Lower leg skin (tissue), 4 donors: ENCODE data around the gene ANO1. TPM values are rescaled to one million over a fixed set of nuclear protein-coding genes. Genes with fewer than 3 reads are reported as not detected.

Experiments used
- DNase-seq, 2 donors: peaks; one replicate each; pipeline ENCODE4 v3.0.0-alpha.2; 2019; ENCODE audit warnings: low spot score in 2 of 2
- H3K4me3 ChIP-seq: fragments of 200-600 bp; sonication (generic); 2 replicates; pipeline ENCODE4 v1.5.1; 2017; ENCODE audit warnings: mild to moderate bottlenecking, low read depth; ENCODE audit not compliant: poor library complexity, severe bottlenecking
- CTCF ChIP-seq, 3 donors: fragments of 450-650 bp; IDR thresholded peaks; one replicate each; pipeline ENCODE4 v1.5.1; 2016; ENCODE audit warnings: antibody characterized with exemption in 3 of 3, mild to moderate bottlenecking in 3 of 3, moderate library complexity in 2 of 3
- POLR2A ChIP-seq, 2 donors: fragments of 450-650 bp; IDR thresholded peaks; one replicate each; pipeline ENCODE4 v1.6.1; 2016 to 2017; ENCODE audit warnings: antibody characterized with exemption in 2 of 2, mild to moderate bottlenecking in 1 of 2, moderate library complexity in 1 of 2
- WGBS, 2 donors: methylation state at CpG; one replicate each; pipeline ENCODE4 v1.1.5; 2018; 5-methylcytosine and 5-hydroxymethylcytosine counted together
- intact Hi-C: fragments of 100-400 bp; cut with DNase I; formaldehyde crosslinking; loops from one replicate; pipeline ENCODE4 v1.15.0; 2023; ENCODE audit warnings: low total_unique reads
- total RNA-seq, 4 donors: library from RNA; depleted of rRNA; stranded (reverse); fragments of >200 nt; gene quantifications; one replicate each; pipeline ENCODE4 v1.1.0, GENCODE V29; 2016

ANO1 gene
- total RNA-seq, 4 donors from 2014 or later = 55.1 to 106 (median 76.8) TPM

DNA sequence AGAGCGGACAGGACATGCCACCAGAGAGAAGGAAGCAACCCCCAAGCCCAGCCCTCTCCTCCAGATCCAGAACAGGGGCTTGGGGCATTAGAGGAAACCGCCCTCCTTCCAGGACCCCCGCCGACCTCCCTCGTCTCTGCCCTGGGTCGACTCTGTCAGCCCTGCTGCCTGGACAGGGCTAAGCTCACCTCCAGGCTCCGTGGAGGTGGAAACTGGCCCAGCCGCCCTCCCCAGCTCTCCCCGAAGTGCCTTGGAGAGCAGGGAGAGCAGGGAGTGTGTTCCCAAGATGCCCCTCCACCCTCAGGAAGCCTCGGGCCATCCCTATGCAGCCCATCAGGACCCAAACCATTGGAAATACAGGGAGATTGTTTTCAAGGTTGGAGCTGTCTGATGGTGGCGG lies 26.8 kb downstream of the ANO1 start:
- WGBS, 2 donors = 73 to 78% methylated on average over 11 of the region's 11 CpGs
- TF ChIP-seq CTCF (IDR thresholded peaks at IDR 0.05) (no peak), POLR2A (IDR thresholded peaks at IDR 0.05) (no peak)
- no peak for DNase-seq
- intact Hi-C loops = no loop called here
- H3K4me3 ChIP-seq = no peak overlapping the region

GRCh38 chr11:70105369-70105754 lies 27.2 kb downstream of the ANO1 start:
- 93% methylated on average over 12 of the region's 12 CpGs for WGBS, 2 donors
- intact Hi-C loops = no loop called here
- no peak for TF ChIP-seq CTCF (IDR thresholded peaks at IDR 0.05)
- TF ChIP-seq POLR2A (IDR thresholded peaks at IDR 0.05) = no peak
- H3K4me3 ChIP-seq = no peak overlapping the region
- no peak for DNase-seq

GRCh38 chr11:70105755-70106571 lies 27.8 kb downstream of the ANO1 start:
- TF ChIP-seq CTCF (IDR thresholded peaks at IDR 0.05) (no peak), POLR2A (IDR thresholded peaks at IDR 0.05) (no peak)
- no peak for DNase-seq
- intact Hi-C loops = no loop called here
- H3K4me3 ChIP-seq = no peak overlapping the region
- 74 to 75% methylated on average over 24 of the region's 24 CpGs for WGBS, 2 donors

GRCh38 chr11:70106757-70107156 lies 28.6 kb downstream of the ANO1 start:
- H3K4me3 ChIP-seq = no peak overlapping the region
- no peak for TF ChIP-seq POLR2A (IDR thresholded peaks at IDR 0.05)
- WGBS, 2 donors = 77 to 81% methylated on average over 5 of the region's 5 CpGs
- intact Hi-C loops = no loop called here
- DNase-seq = no peak

GRCh38 chr11:70107191-70107590 lies 29.1 kb downstream of the ANO1 start:
- 81 to 83% methylated on average over 9 of the region's 9 CpGs for WGBS, 2 donors
- TF ChIP-seq POLR2A (IDR thresholded peaks at IDR 0.05) (no peak), CTCF (IDR thresholded peaks at IDR 0.05) (no peak)
- intact Hi-C loops = no loop called here
- no peak for DNase-seq
- no peak overlapping the region for H3K4me3 ChIP-seq

GRCh38 chr11:70107756-70108155 lies 29.6 kb downstream of the ANO1 start:
- intact Hi-C loops = no loop called here

More at GRCh38 chr11:70107756-70108155, 29.6 kb downstream of the ANO1 start:
- no peak for TF ChIP-seq CTCF (IDR thresholded peaks at IDR 0.05)
- no peak for TF ChIP-seq POLR2A (IDR thresholded peaks at IDR 0.05)
- DNase-seq = no peak
- H3K4me3 ChIP-seq = no peak overlapping the region
- 73 to 74% methylated on average over 6 of the region's 11 CpGs for WGBS, 2 donors
